Suprapubic skin (tissue), 4 donors: Measurements from ENCODE around the gene CASS4. TPM values are rescaled to one million over a fixed set of nuclear protein-coding genes. Genes with fewer than 3 reads are reported as not detected.

Experiments
- DNase-seq, 2 donors: peaks; one replicate each; pipeline ENCODE4 v3.0.0-alpha.2; 2019; ENCODE audit warnings: low spot score in 2 of 2
- H3K27ac ChIP-seq: fragments of 200-600 bp; sonication (generic); one replicate; pipeline ENCODE4 v1.5.1; 2019
- H3K27me3 ChIP-seq: fragments of 200-600 bp; sonication (generic); one replicate; pipeline ENCODE4 v1.5.1; 2019
- H3K36me3 ChIP-seq: fragments of 200-600 bp; sonication (generic); one replicate; pipeline ENCODE4 v1.5.1; 2019
- H3K4me1 ChIP-seq: fragments of 200-600 bp; sonication (generic); one replicate; pipeline ENCODE4 v1.5.1; 2019
- H3K4me3 ChIP-seq: fragments of 200-600 bp; sonication (generic); one replicate; pipeline ENCODE4 v1.5.1; 2019; ENCODE audit warnings: mild to moderate bottlenecking
- H3K9me3 ChIP-seq: fragments of 200-600 bp; sonication (generic); one replicate; pipeline ENCODE4 v1.5.1; 2019
- EP300 ChIP-seq: sonication (generic); formaldehyde crosslinking; IDR thresholded peaks from one replicate; pipeline ENCODE4 v1.6.1; 2017; ENCODE audit warnings: antibody characterized with exemption
- POLR2A ChIP-seq, 2 donors: fragments of 450-650 bp; IDR thresholded peaks; one replicate each; pipeline ENCODE4 v1.6.1; 2017; ENCODE audit warnings: antibody characterized with exemption in 2 of 2, mild to moderate bottlenecking in 2 of 2, moderate library complexity in 2 of 2
- POLR2AphosphoS5 ChIP-seq, 3 donors: sonication (generic); formaldehyde crosslinking; IDR thresholded peaks; one replicate each; pipeline ENCODE4 v1.6.1; 2017; ENCODE audit warnings: antibody characterized with exemption in 3 of 3
- WGBS: methylation state at CpG from one replicate; pipeline ENCODE4 v1.1.5; 2018; 5-methylcytosine and 5-hydroxymethylcytosine counted together
- total RNA-seq, 4 donors: library from RNA; depleted of rRNA; stranded (reverse); fragments of >200 nt; gene quantifications; one replicate each; pipeline ENCODE4 v1.1.0, GENCODE V29; 2016
- TF ChIP-seq, protein P1 (sequence below), 2 donors: fragments of 200-600 bp in 1 of 2; fragments of 450-650 bp in 1 of 2; sonication (generic) in 1 of 2; IDR thresholded peaks; one replicate each; pipeline ENCODE4 v1.5.1; 2016 to 2019; ENCODE audit warnings: antibody characterized with exemption in 2 of 2, mild to moderate bottlenecking in 1 of 2, moderate library complexity in 1 of 2

Gene CASS4
- total RNA-seq, 4 donors from 2014 or later = 0.42 to 1.9 (median 0.66) TPM

- 79% methylated on average over 17 of the region's 17 CpGs for WGBS
- Histone ChIP-seq H3K4me3 (no peak overlapping the region), H3K4me1 (peaks cover 15% of the 10 kb centered on the region), H3K9me3 (no peaks in the 10 kb centered on the region), H3K36me3 (no peaks in the 10 kb centered on the region), H3K27me3 (no peaks in the 10 kb centered on the region), H3K27ac (no peak overlapping the region)
- TF ChIP-seq, protein P1, sequence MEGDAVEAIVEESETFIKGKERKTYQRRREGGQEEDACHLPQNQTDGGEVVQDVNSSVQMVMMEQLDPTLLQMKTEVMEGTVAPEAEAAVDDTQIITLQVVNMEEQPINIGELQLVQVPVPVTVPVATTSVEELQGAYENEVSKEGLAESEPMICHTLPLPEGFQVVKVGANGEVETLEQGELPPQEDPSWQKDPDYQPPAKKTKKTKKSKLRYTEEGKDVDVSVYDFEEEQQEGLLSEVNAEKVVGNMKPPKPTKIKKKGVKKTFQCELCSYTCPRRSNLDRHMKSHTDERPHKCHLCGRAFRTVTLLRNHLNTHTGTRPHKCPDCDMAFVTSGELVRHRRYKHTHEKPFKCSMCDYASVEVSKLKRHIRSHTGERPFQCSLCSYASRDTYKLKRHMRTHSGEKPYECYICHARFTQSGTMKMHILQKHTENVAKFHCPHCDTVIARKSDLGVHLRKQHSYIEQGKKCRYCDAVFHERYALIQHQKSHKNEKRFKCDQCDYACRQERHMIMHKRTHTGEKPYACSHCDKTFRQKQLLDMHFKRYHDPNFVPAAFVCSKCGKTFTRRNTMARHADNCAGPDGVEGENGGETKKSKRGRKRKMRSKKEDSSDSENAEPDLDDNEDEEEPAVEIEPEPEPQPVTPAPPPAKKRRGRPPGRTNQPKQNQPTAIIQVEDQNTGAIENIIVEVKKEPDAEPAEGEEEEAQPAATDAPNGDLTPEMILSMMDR (IDR thresholded peaks at IDR 0.05) = no peak
- TF ChIP-seq POLR2A (IDR thresholded peaks at IDR 0.05) = no peak
- no peak for TF ChIP-seq POLR2AphosphoS5 (IDR thresholded peaks at IDR 0.05)
- no peak for TF ChIP-seq EP300
- no peak for DNase-seq
Measured at GRCh38 chr20:56442389-56443365, 30.6 kb downstream of the CASS4 start.

GRCh38 chr20:56443654-56444540, 31.8 kb downstream of the CASS4 start:
- Histone ChIP-seq H3K9me3 (no peaks in the 10 kb centered on the region), H3K27ac (no peak overlapping the region), H3K4me3 (no peak overlapping the region), H3K27me3 (no peaks in the 10 kb centered on the region), H3K36me3 (no peaks in the 10 kb centered on the region), H3K4me1 (peaks cover 15% of the 10 kb centered on the region)
- TF ChIP-seq EP300 (no peak), POLR2A (IDR thresholded peaks at IDR 0.05) (no peak)
- TF ChIP-seq, protein P1 (IDR thresholded peaks at IDR 0.05) = no peak
- DNase-seq = no peak
- 80% methylated on average over 27 of the region's 27 CpGs for WGBS

- no peaks in the 10 kb centered on the region for H3K36me3 ChIP-seq
- no peak for DNase-seq
- no peaks in the 10 kb centered on the region for H3K9me3 ChIP-seq
- H3K4me1 ChIP-seq = peaks cover 9% of the 10 kb centered on the region
- H3K4me3 ChIP-seq = no peak overlapping the region
- no peaks in the 10 kb centered on the region for H3K27me3 ChIP-seq
- H3K27ac ChIP-seq = no peak overlapping the region
- TF ChIP-seq EP300 (no peak), POLR2AphosphoS5 (IDR thresholded peaks at IDR 0.05) (no peak), POLR2A (IDR thresholded peaks at IDR 0.05) (no peak)
- TF ChIP-seq, protein P1 (IDR thresholded peaks at IDR 0.05) = no peak
- WGBS = 91% methylated on average over 3 of the region's 3 CpGs
Measured at GRCh38 chr20:56445130-56445529, 33.1 kb downstream of the CASS4 start.

DNA sequence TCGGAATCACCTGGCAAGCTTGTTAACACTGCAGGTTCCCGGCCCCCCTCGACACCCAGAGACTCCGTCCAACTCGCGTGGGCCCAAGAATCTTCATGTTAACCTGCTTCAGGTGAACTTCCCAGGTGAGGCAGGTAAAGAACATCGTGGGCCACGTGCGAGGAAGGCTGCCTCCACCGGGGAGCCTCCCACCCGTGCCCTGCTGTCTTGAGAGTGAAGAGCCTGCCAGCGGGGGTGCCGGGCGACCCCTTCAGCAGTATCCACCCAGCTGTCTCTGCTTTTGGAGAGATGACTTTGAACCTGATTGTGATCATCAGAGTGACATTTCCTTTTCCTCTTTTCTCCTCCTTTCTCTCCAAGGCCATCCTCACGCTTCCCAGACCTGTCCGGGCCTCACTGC, 33.5 kb downstream of the CASS4 start:
- 96% methylated on average over 16 of the region's 16 CpGs for WGBS
- H3K4me1 ChIP-seq = peaks cover 9% of the 10 kb centered on the region
- no peak overlapping the region for H3K27ac ChIP-seq
- TF ChIP-seq POLR2A (IDR thresholded peaks at IDR 0.05) (no peak), EP300 (no peak), POLR2AphosphoS5 (IDR thresholded peaks at IDR 0.05) (no peak)
- TF ChIP-seq, protein P1 (IDR thresholded peaks at IDR 0.05) = no peak
- no peak overlapping the region for H3K4me3 ChIP-seq
- no peaks in the 10 kb centered on the region for H3K27me3 ChIP-seq
- no peaks in the 10 kb centered on the region for H3K36me3 ChIP-seq
- DNase-seq = no peak
- H3K9me3 ChIP-seq = no peaks in the 10 kb centered on the region

DNA sequence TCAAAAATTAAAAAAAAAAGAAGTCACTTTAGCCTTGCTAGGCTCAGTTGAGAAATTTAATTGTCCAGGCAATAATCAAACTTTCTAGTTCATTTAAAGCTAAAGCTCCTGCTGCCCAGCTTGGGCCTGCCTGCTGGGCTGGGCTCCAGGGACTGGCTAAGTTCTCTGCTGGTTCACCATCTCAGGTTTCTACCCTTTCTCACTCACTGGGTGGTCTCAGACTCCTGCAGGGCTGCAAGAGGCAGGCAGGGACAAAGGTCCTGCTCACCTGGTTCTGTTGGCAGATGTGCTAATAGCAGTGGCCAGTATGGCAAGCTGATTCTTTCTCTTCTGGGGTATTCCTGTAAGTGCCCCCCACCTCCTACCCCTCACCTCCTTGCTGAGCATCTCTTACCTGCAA, 35.2 kb downstream of the CASS4 start:
- Histone ChIP-seq H3K4me1 (peaks cover under 1% of the 10 kb centered on the region), H3K9me3 (no peaks in the 10 kb centered on the region), H3K27ac (no peak overlapping the region), H3K27me3 (no peaks in the 10 kb centered on the region), H3K36me3 (no peaks in the 10 kb centered on the region), H3K4me3 (no peak overlapping the region)
- no peak for TF ChIP-seq EP300
- no peak for TF ChIP-seq POLR2A (IDR thresholded peaks at IDR 0.05)
- TF ChIP-seq, protein P1 (IDR thresholded peaks at IDR 0.05) = no peak
- TF ChIP-seq POLR2AphosphoS5 (IDR thresholded peaks at IDR 0.05) = no peak
- no peak for DNase-seq
